SK-N-SH treated with all-trans-retinoic acid at 6 μM for 48 hours (cell line): ENCODE results near the gene MACROD1.

Experiments
- ARNTL ChIP-seq: fragments of 450-650 bp; formaldehyde crosslinking; IDR thresholded peaks from 2 replicates; pipeline ENCODE4 v1.5.0; 2020; ENCODE audit warnings: low read depth, mild to moderate bottlenecking, moderate library complexity, borderline replicate concordance
- BACH2 ChIP-seq: fragments of 250-450 bp; sonication (Bioruptor Pico); IDR thresholded peaks from 2 replicates; pipeline ENCODE4 v1.9.0; 2021; ENCODE audit warnings: mild to moderate bottlenecking, borderline replicate concordance
- CSDC2 ChIP-seq: fragments of 250-450 bp; sonication (Bioruptor Pico); IDR thresholded peaks from 2 replicates; pipeline ENCODE4 v1.5.0; 2020; ENCODE audit warnings: mild to moderate bottlenecking, moderate library complexity
- ISL1 ChIP-seq: fragments of 250-450 bp; sonication (Bioruptor Pico); IDR thresholded peaks from 2 replicates; pipeline ENCODE4 v2.1.2; 2022; ENCODE audit warnings: mild to moderate bottlenecking, moderate library complexity
- OSR1 ChIP-seq: fragments of 250-450 bp; sonication (Bioruptor Pico); IDR thresholded peaks from 2 replicates; pipeline ENCODE4 v1.8.0; 2022; ENCODE audit warnings: moderate library complexity, mild to moderate bottlenecking, inconsistent platforms
- RARB ChIP-seq: fragments of 250-450 bp; sonication (Bioruptor Pico); IDR thresholded peaks from 2 replicates; pipeline ENCODE4 v1.8.0; 2021; ENCODE audit warnings: mild to moderate bottlenecking, moderate library complexity
- ZFP3 ChIP-seq: fragments of 250-450 bp; sonication (Bioruptor Pico); IDR thresholded peaks from 2 replicates; pipeline ENCODE4 v1.5.0; 2020; ENCODE audit warnings: mild to moderate bottlenecking, moderate library complexity
- ZNF565 ChIP-seq: fragments of 450-650 bp; formaldehyde crosslinking; conservative IDR thresholded peaks from 2 replicates; pipeline ENCODE4 v1.5.0; 2020; ENCODE audit warnings: low read depth, mild to moderate bottlenecking, moderate library complexity

- no peak for TF ChIP-seq RARB (CRISPR knock-in tag)
- TF ChIP-seq OSR1 = no peak
- TF ChIP-seq ZFP3 = no peak
- TF ChIP-seq ISL1 (CRISPR knock-in tag) = no peak
- no peak for TF ChIP-seq CSDC2
- TF ChIP-seq ZNF565 (CRISPR knock-in tag) = no peak
- TF ChIP-seq BACH2 (CRISPR knock-in tag) = no peak
- TF ChIP-seq ARNTL (CRISPR knock-in tag) = no peak
These were observed 63.7 kb downstream of the MACROD1 start for GRCh38 chr11:64102005-64102738.
